ENCODE measurements around the gene MAN1C1. TPM values are rescaled to one million over a fixed set of nuclear protein-coding genes. Genes with fewer than 3 reads are reported as not detected.

Gene MAN1C1
- total and polyA plus RNA-seq, 7 donors: 0.69 to 32.1 (median 12.8) TPM

- DNase-seq: no peak
- intact Hi-C loops (cut with DNase I): no loop called here
- Histone ChIP-seq H3K27me3 (no peaks in the 10 kb centered on the region), H3K4me3 (no peak overlapping the region), H3K36me3 (peaks cover 0 to 21% (median 2%) of the 10 kb centered on the region in 4 donors), H3K9me3 (no peaks in the 10 kb centered on the region), H3K27ac (peak overlapping the region; percentile 55 to 59 (median 56)), H3K4me1 (peaks cover 0 to 35% (median 33%) of the 10 kb centered on the region in 4 donors)
- WGBS, 2 donors: 85 to 86% methylated on average over 11 of the region's 11 CpGs
- TF ChIP-seq POLR2AphosphoS5 (IDR thresholded peaks at IDR 0.05) (no peak), EP300 (IDR thresholded peaks at IDR 0.05) (no peak), POLR2A (IDR thresholded peaks at IDR 0.05) (no peak), CTCF (IDR thresholded peaks at IDR 0.05) (no peak)
These were observed 170.5 kb downstream of the MAN1C1 start for GRCh38 chr1:25786887-25787759.

GRCh38 chr1:25787760-25788166, 171.2 kb downstream of the MAN1C1 start:
- H3K9me3 ChIP-seq: no peaks in the 10 kb centered on the region
- peaks cover 0 to 17% (median 2%) of the 10 kb centered on the region in 4 donors for H3K36me3 ChIP-seq
- TF ChIP-seq EP300 (IDR thresholded peaks at IDR 0.05): no peak
- TF ChIP-seq POLR2A (IDR thresholded peaks at IDR 0.05): no peak
- TF ChIP-seq CTCF (IDR thresholded peaks at IDR 0.05): no peak
- TF ChIP-seq POLR2AphosphoS5 (IDR thresholded peaks at IDR 0.05): no peak
- intact Hi-C loops (cut with DNase I): no loop called here
- no peak overlapping the region for H3K4me3 ChIP-seq
- peaks cover 0 to 35% (median 33%) of the 10 kb centered on the region in 4 donors for H3K4me1 ChIP-seq
- WGBS, 2 donors: 85 to 91% methylated on average over 5 of the region's 5 CpGs
- no peaks in the 10 kb centered on the region for H3K27me3 ChIP-seq
- no peak overlapping the region for H3K27ac ChIP-seq
- DNase-seq: no peak

GRCh38 chr1:25790472-25790871, 173.9 kb downstream of the MAN1C1 start:
- WGBS, 2 donors: 87 to 89% methylated on average over 6 of the region's 6 CpGs
- Histone ChIP-seq H3K4me1 (peaks cover 0 to 22% (median 21%) of the 10 kb centered on the region in 4 donors), H3K9me3 (no peaks in the 10 kb centered on the region), H3K36me3 (peaks cover 0 to 5% (median 0%) of the 10 kb centered on the region in 4 donors), H3K4me3 (no peak overlapping the region), H3K27ac (no peak overlapping the region), H3K27me3 (no peaks in the 10 kb centered on the region)
- TF ChIP-seq POLR2AphosphoS5 (IDR thresholded peaks at IDR 0.05) (no peak), CTCF (IDR thresholded peaks at IDR 0.05) (no peak), EP300 (IDR thresholded peaks at IDR 0.05) (no peak), POLR2A (IDR thresholded peaks at IDR 0.05) (no peak)
- intact Hi-C loops (cut with DNase I): no loop called here
- no peak for DNase-seq

GRCh38 chr1:25792115-25792514, 175.5 kb downstream of the MAN1C1 start:
- no peak for DNase-seq
- intact Hi-C loops (cut with DNase I): no loop called here
- Histone ChIP-seq H3K27me3 (no peaks in the 10 kb centered on the region), H3K9me3 (no peaks in the 10 kb centered on the region), H3K4me1 (peaks cover 0 to 12% (median 9%) of the 10 kb centered on the region in 4 donors), H3K27ac (no peak overlapping the region), H3K4me3 (no peak overlapping the region), H3K36me3 (peaks cover 0 to 5% (median 0%) of the 10 kb centered on the region in 4 donors)
- TF ChIP-seq EP300 (IDR thresholded peaks at IDR 0.05) (no peak), POLR2AphosphoS5 (IDR thresholded peaks at IDR 0.05) (no peak), POLR2A (IDR thresholded peaks at IDR 0.05) (no peak), CTCF (IDR thresholded peaks at IDR 0.05) (no peak)
- WGBS, 2 donors: 70 to 71% methylated on average over 4 of the region's 4 CpGs

Data from sigmoid colon (tissue), 7 donors.